HepG2 (cell line): ENCODE data around the gene IRF3. TPM values are rescaled to one million over a fixed set of nuclear protein-coding genes. Genes with fewer than 3 reads are reported as not detected.

Source experiments
- ATAC-seq: fragments of 200-7000 bp; cut with Tn5 transposase; 3 replicates; pipeline ENCODE4 v1.9.1; 2020; ENCODE audit warnings: mild to moderate bottlenecking, moderate library complexity
- BruUV-seq: library from RNA; stranded (reverse); fragments of 400-500 nt; replicated peaks from 2 replicates; lab custom pipeline; 2021; lab: Mats Ljungman, UMichigan
- CTCF ChIA-PET: fragments of 300-600 bp; formaldehyde crosslinking; extraction: SDS; loops from one replicate; lab custom pipeline; 2021; ENCODE audit warnings: low total read pairs, inconsistent platforms, low intra/inter-chr PET ratio; lab: Yijun Ruan, JAX
- POLR2A ChIA-PET: fragments of 350-600 bp; sonication (Branson Sonifier 250); formaldehyde crosslinking; loops from one replicate; lab custom pipeline; 2020; ENCODE audit warnings: antibody characterized with exemption, inconsistent platforms; lab: Yijun Ruan, JAX
- DNase-seq: peaks from one replicate; pipeline ENCODE4 v3.0.0-alpha.2; 2015; ENCODE audit warnings: low spot score
- FAIRE-seq: peaks from 3 replicates; lab custom pipeline; 2011; peaks lifted over from hg19 to GRCh38; lab: Jason Lieb, UNC
- H2AFZ ChIP-seq: one replicate; pipeline ENCODE4 v1.6.1; 2011; ENCODE audit warnings: low read length, inconsistent platforms
- H3K27ac ChIP-seq: fragments of 300-600 bp; 3 replicates; pipeline ENCODE4 v1.8.0; 2011; ENCODE audit warnings: mixed run types, mild to moderate bottlenecking, mixed read lengths, low read length, inconsistent platforms; ENCODE audit not compliant: insufficient read depth; ENCODE audit errors: extremely low read length
- H3K27me3 ChIP-seq, 2 experiments: fragments of 200-600 bp in 1 of 2; 2 replicates in 1 of 2; 3 replicates in 1 of 2; pipeline versions ENCODE4 v1.6.0 to v1.8.0; 2011; ENCODE audit warnings: low read length in 2 of 2, mild to moderate bottlenecking in 2 of 2, moderate library complexity in 2 of 2, inconsistent platforms in 1 of 2; ENCODE audit not compliant: insufficient read depth in 2 of 2, control insufficient read depth in 1 of 2
- H3K36me3 ChIP-seq, 2 experiments: fragments of 200-600 bp in 1 of 2; replicated peaks in 1 of 2; 2 replicates in 1 of 2; 3 replicates in 1 of 2; pipeline versions ENCODE4 v1.5.1 to v1.8.0; 2011; ENCODE audit warnings: low read length in 2 of 2, inconsistent platforms in 1 of 2; ENCODE audit not compliant: insufficient read depth in 2 of 2, control insufficient read depth in 1 of 2
- H3K4me1 ChIP-seq: 2 replicates; pipeline ENCODE4 v1.5.1; 2012; ENCODE audit warnings: low read length, inconsistent platforms; ENCODE audit not compliant: insufficient read depth
- H3K4me2 ChIP-seq: 2 replicates; pipeline ENCODE4 v1.6.0; 2011; ENCODE audit warnings: low read depth, low read length, inconsistent platforms
- H3K4me3 ChIP-seq, 3 experiments: fragments of 200-600 bp in 1 of 3; sonication (generic), shearing (Covaris generic) in 1 of 3; replicated peaks in 1 of 3; 2 replicates each; pipeline ENCODE4 v1.5.1; 2011 to 2016; ENCODE audit warnings: low read length in 3 of 3, inconsistent platforms in 2 of 3, low read depth in 2 of 3, mild to moderate bottlenecking in 2 of 3, control low read depth in 1 of 3, mixed read lengths in 1 of 3; ENCODE audit not compliant: insufficient read depth in 1 of 3
- H3K79me2 ChIP-seq: one replicate; pipeline ENCODE4 v1.6.1; 2011; ENCODE audit warnings: low read length, inconsistent platforms; ENCODE audit not compliant: insufficient read depth
- H3K9ac ChIP-seq: 2 replicates; pipeline ENCODE4 v1.6.0; 2011; ENCODE audit warnings: mild to moderate bottlenecking, low read depth, low read length, inconsistent platforms; ENCODE audit not compliant: insufficient read depth
- H3K9me3 ChIP-seq: 2 replicates; pipeline ENCODE4 v1.5.1; 2012; ENCODE audit warnings: mild to moderate bottlenecking, low read length
- H4K20me1 ChIP-seq: 2 replicates; pipeline ENCODE4 v1.6.0; 2011; ENCODE audit warnings: inconsistent platforms, mild to moderate bottlenecking, low read length, moderate library complexity; ENCODE audit not compliant: insufficient read depth
- CREB3 ChIP-seq: sonication (generic); formaldehyde crosslinking; IDR thresholded peaks from 2 replicates; pipeline ENCODE4 v1.5.0; 2020; ENCODE audit warnings: missing genetic modification reagents
- FOXP1 ChIP-seq, 2 experiments: fragments of 450-650 bp in 1 of 2; IDR thresholded peaks; 2 replicates each; pipeline ENCODE4 v1.6.1; 2017 to 2018; ENCODE audit warnings: antibody characterized with exemption in 1 of 2
- HMGXB3 ChIP-seq: sonication (generic); formaldehyde crosslinking; IDR thresholded peaks from 2 replicates; pipeline ENCODE4 v1.4.0; 2020; ENCODE audit warnings: missing genetic modification reagents, borderline replicate concordance
- MEIS1 ChIP-seq: sonication (generic); formaldehyde crosslinking; IDR thresholded peaks from 2 replicates; pipeline ENCODE4 v1.9.0; 2021; ENCODE audit warnings: mild to moderate bottlenecking, missing genetic modification reagents, moderate library complexity, borderline replicate concordance
- NFKB2 ChIP-seq: sonication (generic); formaldehyde crosslinking; IDR thresholded peaks from 2 replicates; pipeline ENCODE4 v1.4.0; 2020; ENCODE audit warnings: missing genetic modification reagents, borderline replicate concordance
- PHF21A ChIP-seq: sonication (generic); formaldehyde crosslinking; IDR thresholded peaks from 2 replicates; pipeline ENCODE4 v1.5.0; 2020; ENCODE audit warnings: mild to moderate bottlenecking, missing genetic modification reagents
- POLR2G ChIP-seq: fragments of 200-400 bp; formaldehyde crosslinking; IDR thresholded peaks from 2 replicates; pipeline ENCODE4 v1.6.1; 2018; ENCODE audit warnings: mild to moderate bottlenecking, low read depth, low read length, moderate library complexity
- REXO4 ChIP-seq: sonication (generic); formaldehyde crosslinking; IDR thresholded peaks from 2 replicates; pipeline ENCODE4 v1.8.0; 2022; ENCODE audit warnings: missing genetic modification reagents, mild to moderate bottlenecking, borderline replicate concordance
- TFAP4 ChIP-seq: sonication (generic); IDR thresholded peaks from 2 replicates; pipeline ENCODE4 v1.6.1; 2016; ENCODE audit warnings: low read depth, borderline replicate concordance
- ZNF235 ChIP-seq: sonication (generic); formaldehyde crosslinking; IDR thresholded peaks from 2 replicates; pipeline ENCODE4 v1.8.1; 2023; ENCODE audit warnings: mild to moderate bottlenecking, missing genetic modification reagents, borderline replicate concordance
- ZNF274 ChIP-seq: sonication (generic); formaldehyde crosslinking; IDR thresholded peaks from 2 replicates; pipeline ENCODE4 v1.5.1; 2020; ENCODE audit warnings: mild to moderate bottlenecking, missing genetic modification reagents
- ZNF34 ChIP-seq: sonication (generic); formaldehyde crosslinking; IDR thresholded peaks from 2 replicates; pipeline ENCODE4 v1.4.0; 2020; ENCODE audit warnings: mild to moderate bottlenecking, missing genetic modification reagents, borderline replicate concordance
- ZNF792 ChIP-seq: IDR thresholded peaks from 2 replicates; pipeline ENCODE4 v1.6.1; 2016
- ZNF850 ChIP-seq: sonication (generic); formaldehyde crosslinking; conservative IDR thresholded peaks from 2 replicates; pipeline ENCODE4 v1.9.0; 2021; ENCODE audit warnings: mild to moderate bottlenecking, missing genetic modification reagents
- WGBS: methylation state at CpG from one replicate; pipeline ENCODE4 v1.1.6; 2017; ENCODE audit warnings: low lambda C conversion rate; 5-methylcytosine and 5-hydroxymethylcytosine counted together
- in situ Hi-C: cut with HindIII; loops from 2 replicates; pipeline ENCODE4 v1.10.0; 2017; ENCODE audit warnings: low pct_unique_long_range_greater_than_20kb; ENCODE audit not compliant: extremely low pct_ligation_motif_present
- intact Hi-C: fragments of 100-400 bp; cut with micrococcal nuclease; formaldehyde crosslinking; loops from one replicate; pipeline ENCODE4 v1.10.0; 2022; ENCODE audit not compliant: unreplicated experiment
- polyA plus RNA-seq, 8 experiments: library from polyadenylated mRNA; depleted of rRNA in 3 of 8; stranded (reverse) in 7 of 8; unstranded in 1 of 8; fragments of >200 nt; fragmentation: Illumina TruSeq in 4 of 8; extraction: Trizol in 4 of 8; gene quantifications; 2 replicates each; pipeline versions ENCODE4 v1.2.1 to v1.2.3, GENCODE V29; 2011 to 2016; ENCODE audit warnings: low read depth in 4 of 8, missing spikeins in 1 of 8, mixed read lengths in 1 of 8; ENCODE audit not compliant: insufficient read depth in 1 of 8
- total RNA-seq, 5 experiments: library from RNA; depleted of rRNA; stranded (reverse); fragments of >200 nt; fragmentation: Illumina TruSeq; extraction: Trizol; gene quantifications; 2 replicates each; pipeline ENCODE4 v1.2.3, GENCODE V29; 2016; ENCODE audit warnings: low read depth in 1 of 5

The IRF3 gene
- total and polyA plus RNA-seq, 2 of the 13 experiments (the other 11 are each of a cell fraction or from before 2014, with no cell fraction given) = 61.9 to 65.5 TPM

GRCh38 chr19:49687150-49687549 is 21.5 kb upstream of the IRF3 start (continued):
- TF ChIP-seq ZNF34 (CRISPR knock-in tag) = no peak
- TF ChIP-seq HMGXB3 (CRISPR knock-in tag) = no peak
- TF ChIP-seq FOXP1 (IDR thresholded peaks at IDR 0.05) = no peak
- TF ChIP-seq FOXP1 (CRISPR knock-in tag; IDR thresholded peaks at IDR 0.05) = no peak

- no peak for FAIRE-seq
- in situ Hi-C loops = no loop called here
- no peak overlapping the region for H2AFZ ChIP-seq
- no peak for DNase-seq
- no TSS peak for BruUV-seq
- no peak for TF ChIP-seq ZNF792 (CRISPR knock-in tag)
- TF ChIP-seq NFKB2 (CRISPR knock-in tag) = no peak
- no peak for TF ChIP-seq REXO4 (CRISPR knock-in tag)
- TF ChIP-seq CREB3 = no peak
- TF ChIP-seq MEIS1 = no peak
- no peak for TF ChIP-seq ZNF274 (CRISPR knock-in tag)
- no peak for TF ChIP-seq TFAP4
- no peak for TF ChIP-seq POLR2G
- TF ChIP-seq ZNF850 (CRISPR knock-in tag) = no peak
- TF ChIP-seq PHF21A (CRISPR knock-in tag) = no peak
- TF ChIP-seq ZNF235 = no peak
- H3K27me3 ChIP-seq = no peaks in the 10 kb centered on the region
- no peak overlapping the region for H3K4me2 ChIP-seq
- ATAC-seq = no peak
- H3K9me3 ChIP-seq = no peaks in the 10 kb centered on the region
- H3K27ac ChIP-seq = no peak overlapping the region
- no peaks in the 10 kb centered on the region for H3K4me1 ChIP-seq
- H3K4me3 ChIP-seq = no peak overlapping the region
- ChIA-PET POLR2A (interaction anchor here (1.2 to 1.5 kb wide), 2 partner anchors 10 to 164 kb away, joined by 3 to 5 read pairs; partner anchors contain the start of gene PTOV1), CTCF (no interaction called here)
- H3K36me3 ChIP-seq = peaks cover 25 to 59% of the 10 kb centered on the region in 2 experiments
- H4K20me1 ChIP-seq = peaks cover 9% of the 10 kb centered on the region; the same call in 1 of the 2 replicates
- over 99% methylated on average over 19 of the region's 27 CpGs for WGBS
- no peak overlapping the region for H3K9ac ChIP-seq
- intact Hi-C loops = no loop called here
- H3K79me2 ChIP-seq = peaks cover 4% of the 10 kb centered on the region
Observed at GRCh38 chr19:49686503-49687088, 20.9 kb upstream of the IRF3 start.
